ENCODE results near the gene ITGAD.

Gene ITGAD

GRCh38 chr16:31365131-31365865 is 27.8 kb upstream of the ITGAD start:
- DNase-seq (ENCODE audit: low spot score), result no peak

DNA sequence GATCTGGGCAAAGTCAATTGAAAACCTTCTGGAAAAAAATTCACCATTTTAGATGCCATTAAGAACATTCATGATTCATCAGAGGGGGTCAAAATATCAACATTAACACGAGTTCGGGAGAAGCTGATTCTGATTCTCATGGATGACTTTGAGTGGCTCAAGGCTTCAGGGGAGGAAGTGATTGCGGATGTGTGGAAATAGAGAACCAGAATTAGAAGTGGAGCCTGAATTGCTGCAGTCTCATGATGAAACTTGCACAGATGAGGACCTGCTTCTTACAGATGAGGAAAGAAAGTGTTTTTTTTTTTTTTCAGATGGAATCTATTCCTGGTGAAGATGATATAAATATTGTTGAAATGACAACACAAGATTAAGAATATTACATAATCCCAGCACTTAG is 25.3 kb upstream of the ITGAD start:
- DNase-seq (ENCODE audit: low spot score), result no peak

DNA sequence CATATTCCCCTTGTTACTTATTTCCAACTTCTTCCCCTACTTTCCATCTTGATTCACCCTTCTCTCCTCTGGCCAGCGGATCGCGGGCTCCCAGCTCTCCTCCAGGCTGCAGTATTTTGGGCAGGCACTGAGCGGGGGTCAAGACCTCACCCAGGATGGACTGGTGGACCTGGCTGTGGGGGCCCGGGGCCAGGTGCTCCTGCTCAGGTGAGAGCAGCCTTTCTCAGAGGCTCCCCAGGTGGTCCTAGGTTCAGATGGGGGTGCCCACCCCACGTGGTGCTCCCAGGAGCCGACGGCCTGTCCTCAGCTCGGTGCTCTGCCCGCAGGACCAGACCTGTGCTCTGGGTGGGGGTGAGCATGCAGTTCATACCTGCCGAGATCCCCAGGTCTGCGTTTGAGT is 22.1 kb upstream of the ITGAD start:
- DNase-seq (ENCODE audit: low spot score), result no peak

GRCh38 chr16:31371619-31372484 is 21.3 kb upstream of the ITGAD start:
- DNase-seq (ENCODE audit: low spot score), result no peak

DNA sequence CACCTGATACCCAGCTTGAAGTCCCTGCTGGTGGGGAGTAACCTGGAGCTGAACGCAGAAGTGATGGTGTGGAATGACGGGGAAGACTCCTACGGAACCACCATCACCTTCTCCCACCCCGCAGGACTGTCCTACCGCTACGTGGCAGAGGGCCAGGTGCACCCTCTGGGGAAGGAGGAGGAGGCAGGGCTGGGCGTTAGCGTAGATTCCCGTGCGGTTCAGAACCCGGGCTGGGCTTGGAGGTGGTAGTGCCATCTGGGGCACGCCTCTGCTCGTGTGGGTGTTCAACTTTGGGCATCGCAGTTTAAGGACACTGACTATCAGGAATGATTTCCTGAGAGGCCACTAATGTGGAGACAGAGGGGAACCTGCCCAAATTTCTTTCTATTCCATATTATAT is 19.9 kb upstream of the ITGAD start:
- DNase-seq (ENCODE audit: low spot score), result no peak

DNA sequence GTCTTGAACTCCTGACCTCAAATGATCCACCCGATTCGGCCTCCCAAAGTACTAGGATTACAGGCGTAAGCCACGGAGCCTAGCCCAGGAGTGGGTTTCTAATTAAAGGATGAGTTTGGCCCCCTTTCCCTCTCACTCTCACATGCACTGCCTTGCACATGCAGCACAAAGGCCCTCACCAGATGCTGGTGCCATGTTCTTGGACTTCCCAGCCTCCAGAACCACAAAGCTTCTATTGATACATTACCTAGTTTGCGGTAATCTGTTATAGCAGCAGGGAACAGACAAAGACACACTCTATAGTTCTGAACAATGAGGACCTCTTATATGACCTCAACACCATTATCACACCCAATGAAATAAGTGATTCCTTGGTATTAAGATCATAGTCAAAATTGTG is 17.9 kb upstream of the ITGAD start:
- no peak for DNase-seq (ENCODE audit: low spot score)

GRCh38 chr16:31376705-31377104 is 16.4 kb upstream of the ITGAD start:
- DNase-seq (ENCODE audit: low spot score), result no peak

DNA sequence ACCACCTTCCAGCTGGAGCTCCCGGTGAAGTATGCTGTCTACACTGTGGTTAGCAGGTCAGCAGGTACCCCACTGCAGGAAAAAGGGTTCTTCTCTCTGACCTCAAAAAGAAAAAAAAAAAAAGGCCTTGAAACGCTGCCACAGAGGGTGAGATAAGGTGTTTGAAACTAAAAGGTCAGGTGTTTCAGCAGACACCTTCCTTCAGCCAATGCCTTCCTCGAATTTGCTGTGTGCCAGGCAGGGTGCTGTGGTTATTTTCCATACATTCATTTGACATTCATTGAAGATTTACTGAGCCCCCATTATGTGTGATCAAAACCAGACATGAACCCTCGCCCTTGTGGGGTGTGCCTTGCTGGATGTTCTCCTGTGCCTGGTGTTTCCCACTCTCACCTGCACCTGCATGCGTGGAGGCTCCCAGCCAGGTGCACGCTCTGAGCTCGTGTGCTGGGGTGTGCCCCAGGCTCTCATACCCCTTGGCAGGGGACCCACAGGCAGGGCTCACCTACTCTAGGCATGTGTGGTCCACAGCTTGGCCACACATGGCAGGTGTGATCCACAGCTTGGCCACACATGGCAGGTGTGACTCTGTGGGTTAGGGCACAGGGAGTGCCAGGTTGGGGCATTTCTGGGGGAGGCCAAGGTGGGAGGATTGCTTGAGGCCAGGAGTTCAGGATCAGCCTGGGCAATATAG is 15.8 kb upstream of the ITGAD start:
- DNase-seq (ENCODE audit: low spot score), result no peak

DNA sequence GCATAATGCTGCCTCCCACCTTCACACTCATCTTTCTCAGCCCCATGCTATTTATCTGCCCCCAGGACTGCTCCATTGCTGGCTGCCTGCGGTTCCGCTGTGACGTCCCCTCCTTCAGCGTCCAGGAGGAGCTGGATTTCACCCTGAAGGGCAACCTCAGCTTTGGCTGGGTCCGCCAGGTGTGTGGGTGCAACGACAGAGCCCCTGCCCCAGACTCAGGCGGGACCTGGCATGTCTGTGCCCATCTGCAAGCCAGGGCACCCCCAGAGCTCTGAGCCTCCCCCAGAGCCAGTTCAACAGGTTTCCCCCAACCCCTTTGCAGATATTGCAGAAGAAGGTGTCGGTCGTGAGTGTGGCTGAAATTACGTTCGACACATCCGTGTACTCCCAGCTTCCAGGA is 12.9 kb upstream of the ITGAD start:
- DNase-seq (ENCODE audit: low spot score), result no peak

DNA sequence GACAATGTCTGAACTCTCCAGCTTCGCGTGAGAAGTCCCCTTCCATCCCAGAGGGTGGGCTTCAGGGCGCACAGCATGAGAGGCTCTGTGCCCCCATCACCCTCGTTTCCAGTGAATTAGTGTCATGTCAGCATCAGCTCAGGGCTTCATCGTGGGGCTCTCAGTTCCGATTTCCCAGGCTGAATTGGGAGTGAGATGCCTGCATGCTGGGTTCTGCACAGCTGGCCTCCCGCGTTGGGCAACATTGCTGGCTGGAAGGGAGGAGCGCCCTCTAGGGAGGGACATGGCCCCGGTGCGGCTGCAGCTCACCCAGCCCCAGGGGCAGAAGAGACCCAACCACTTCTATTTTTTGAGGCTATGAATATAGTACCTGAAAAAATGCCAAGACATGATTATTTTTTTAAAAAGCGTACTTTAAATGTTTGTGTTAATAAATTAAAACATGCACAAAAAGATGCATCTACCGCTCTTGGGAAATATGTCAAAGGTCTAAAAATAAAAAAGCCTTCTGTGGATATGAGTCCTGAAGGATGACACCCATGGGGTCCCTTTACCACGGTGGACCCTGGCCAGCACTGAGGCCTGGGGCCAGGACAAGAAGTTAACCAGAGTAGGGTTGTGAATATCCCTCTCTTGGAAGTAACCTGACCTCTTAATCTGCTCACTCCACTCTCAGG is 10.5 kb upstream of the ITGAD start:
- DNase-seq (ENCODE audit: low spot score), result peak; percentile 16

GRCh38 chr16:31385680-31386079 is 7.5 kb upstream of the ITGAD start:
- peak; percentile 16 for DNase-seq (ENCODE audit: low spot score)

- no peak for DNase-seq (ENCODE audit: low spot score)
Measured at GRCh38 chr16:31386157-31386984, 6.8 kb upstream of the ITGAD start.

DNA sequence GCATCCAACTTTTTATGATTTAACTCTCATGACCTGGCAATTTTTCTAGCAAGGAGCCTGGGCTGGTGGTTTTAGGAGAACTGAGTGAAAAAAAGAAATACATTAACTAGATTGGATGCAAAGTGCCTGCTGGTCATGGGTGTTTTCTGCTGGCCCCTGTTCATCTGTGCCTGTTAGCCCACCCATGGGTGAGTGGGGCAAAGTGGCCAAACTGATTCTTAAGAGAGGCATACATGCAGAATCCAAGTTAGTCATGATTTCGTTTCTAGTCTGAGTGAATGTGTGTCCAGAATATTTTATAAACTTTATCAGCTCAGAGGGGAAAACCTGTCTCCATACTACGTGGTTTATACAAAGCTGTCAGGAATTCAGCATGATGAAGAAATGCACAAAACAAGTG is 4.6 kb upstream of the ITGAD start:
- no peak for DNase-seq (ENCODE audit: low spot score)

DNA sequence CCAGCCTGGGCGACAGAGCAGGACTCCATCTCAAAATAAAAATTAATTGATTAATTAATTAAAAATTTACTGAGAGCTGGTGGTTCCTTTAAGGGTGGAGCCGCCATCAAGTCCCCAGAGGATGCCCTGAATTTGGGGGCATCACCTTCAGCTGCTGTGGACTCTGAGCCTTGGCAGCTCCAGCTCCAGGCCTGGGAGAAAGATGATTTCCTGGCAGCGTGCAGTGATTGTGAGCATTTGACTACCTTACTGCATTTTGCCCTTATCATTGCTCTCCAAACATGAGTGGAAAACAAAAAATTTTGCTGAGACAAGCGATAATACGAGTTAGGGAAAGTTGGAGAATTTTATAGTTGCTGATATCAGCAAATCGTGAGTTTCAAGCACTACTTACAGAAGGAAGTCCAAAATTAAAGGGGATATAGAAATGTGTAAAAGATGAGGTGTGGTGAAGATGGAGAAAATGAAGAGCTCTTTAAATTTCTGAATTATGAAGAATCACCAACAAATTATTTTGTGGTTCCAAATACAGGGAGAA is 2.6 kb upstream of the ITGAD start:
- no peak for DNase-seq (ENCODE audit: low spot score)

- DNase-seq (ENCODE audit: low spot score), result no peak
Measured at GRCh38 chr16:31395647-31396046, 2.5 kb downstream of the ITGAD start.

GRCh38 chr16:31397096-31397660 is 4.0 kb downstream of the ITGAD start:
- no peak for DNase-seq (ENCODE audit: low spot score)

GRCh38 chr16:31397701-31398100 is 4.6 kb downstream of the ITGAD start:
- DNase-seq (ENCODE audit: low spot score), result no peak

- DNase-seq (ENCODE audit: low spot score), result no peak
Measured at GRCh38 chr16:31400191-31400590, 7.1 kb downstream of the ITGAD start.

DNA sequence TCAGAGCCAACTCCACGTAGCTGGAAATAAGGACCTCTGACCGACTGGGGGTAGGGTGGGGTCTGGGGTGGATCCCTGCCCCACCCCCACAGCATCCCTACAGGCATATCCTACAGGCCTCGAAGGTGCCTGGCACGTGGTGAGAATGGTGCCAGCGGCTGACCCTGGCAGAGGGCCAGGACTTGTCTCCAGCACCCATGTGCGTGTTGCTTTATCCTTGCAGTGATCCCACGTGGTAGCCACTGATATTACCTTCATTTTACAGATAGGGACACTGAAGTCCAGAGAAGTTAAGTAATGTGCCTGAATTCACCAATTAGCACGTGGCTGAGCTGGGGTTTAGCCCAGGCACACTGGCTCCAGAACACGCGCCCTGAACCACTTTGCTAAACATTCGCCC is 8.3 kb downstream of the ITGAD start:
- no peak for DNase-seq (ENCODE audit: low spot score)

GRCh38 chr16:31402687-31403086 is 9.6 kb downstream of the ITGAD start:
- DNase-seq (ENCODE audit: low spot score), result no peak

Measured in LoVo (cell line).